ENCODE data around the gene IGF1R. TPM values are rescaled to one million over a fixed set of nuclear protein-coding genes. Genes with fewer than 3 reads are reported as not detected.
A peak's percentile ranks its signal among the peaks of the same experiment; 100 is the strongest.

The IGF1R gene
- total and polyA plus RNA-seq, 2 of the 13 experiments (the other 11 are each of a cell fraction or from before 2014, with no cell fraction given), result 15.9 to 18.4 TPM

DNA sequence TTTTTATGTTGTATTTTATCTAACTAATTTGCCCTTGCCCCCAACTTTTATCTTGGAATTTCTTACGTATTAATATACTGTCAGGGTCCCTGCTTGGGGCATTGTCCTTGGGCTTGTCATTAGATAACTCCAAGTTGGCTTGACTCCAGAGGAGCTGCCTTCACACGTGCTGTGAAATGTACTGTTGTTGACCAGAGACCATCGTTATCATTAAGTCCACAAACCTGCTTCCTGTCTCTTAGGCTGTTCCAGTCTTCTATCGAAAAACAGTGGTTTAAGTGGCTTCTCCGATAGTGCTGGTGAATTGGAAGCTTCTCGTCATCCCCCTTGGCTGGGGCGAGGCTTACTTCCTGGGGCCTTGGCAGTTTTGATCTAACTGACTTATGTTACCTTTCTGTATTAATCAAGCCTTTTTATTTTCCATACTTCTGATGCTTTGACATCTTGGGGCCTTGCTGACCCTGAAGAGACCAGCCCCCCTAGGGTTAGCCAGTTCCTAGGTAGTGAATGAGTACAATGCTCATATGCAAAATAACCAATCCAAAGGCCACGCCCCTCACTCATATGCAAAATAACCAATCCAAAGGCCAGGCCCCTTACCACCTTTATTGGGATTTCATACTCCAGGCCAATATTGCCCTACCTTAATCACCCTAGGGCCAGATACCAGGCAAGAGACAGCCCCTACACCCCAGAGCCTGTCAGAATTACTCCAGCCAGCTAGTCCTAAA, 164.5 kb downstream of the IGF1R start (continued):
- TF ChIP-seq ADNP (CRISPR knock-in tag; IDR thresholded peaks at IDR 0.05) (0 out of 2 replicates have a peak, but pooled peaks have one; percentile 41), ZNF530 (CRISPR knock-in tag; IDR thresholded peaks at IDR 0.05; ENCODE audit: low read depth) (no peak), ATF2 (CRISPR knock-in tag; IDR thresholded peaks at IDR 0.05) (peak; percentile 49; the same call in 1 of the 2 replicates), ZNF124 (CRISPR knock-in tag; IDR thresholded peaks at IDR 0.05) (no peak), CSRNP1 (CRISPR knock-in tag; IDR thresholded peaks at IDR 0.05) (no peak), ZNF792 (CRISPR knock-in tag; IDR thresholded peaks at IDR 0.05) (no peak; the same call in 1 of the 2 replicates), ZMAT5 (CRISPR knock-in tag; IDR thresholded peaks at IDR 0.05; ENCODE audit: borderline replicate concordance, low read depth) (no peak), ZBTB3 (CRISPR knock-in tag; IDR thresholded peaks at IDR 0.05; ENCODE audit: borderline replicate concordance, low read depth) (no peak), GABPB1 (CRISPR knock-in tag; IDR thresholded peaks at IDR 0.05) (peak; percentile 63), PRDM4 (CRISPR knock-in tag; IDR thresholded peaks at IDR 0.05; ENCODE audit: borderline replicate concordance) (no peak), ZXDC (CRISPR knock-in tag; IDR thresholded peaks at IDR 0.05) (no peak), GATA4 (IDR thresholded peaks at IDR 0.05; ENCODE audit: borderline replicate concordance, low read depth) (peak; percentile 94), ATF7 (IDR thresholded peaks at IDR 0.05) (no peak), ATF7 (CRISPR knock-in tag; IDR thresholded peaks at IDR 0.05) (no peak; the same call in 1 of the 2 replicates), CBX2 (IDR thresholded peaks at IDR 0.05; ENCODE audit: low read depth, low read length) (no peak), CBX2 (CRISPR knock-in tag; IDR thresholded peaks at IDR 0.05; ENCODE audit: low read depth) (no peak), RBM22 (optimal IDR thresholded peaks at IDR 0.05; ENCODE audit: low read length) (no peak), MEIS1 (CRISPR knock-in tag; IDR thresholded peaks at IDR 0.05; ENCODE audit: borderline replicate concordance) (0 out of 2 replicates have a peak, but pooled peaks have one; percentile 37), SMC3 (IDR thresholded peaks at IDR 0.05; ENCODE audit: low read length) (no peak)
- TF ChIP-seq, protein P1, sequence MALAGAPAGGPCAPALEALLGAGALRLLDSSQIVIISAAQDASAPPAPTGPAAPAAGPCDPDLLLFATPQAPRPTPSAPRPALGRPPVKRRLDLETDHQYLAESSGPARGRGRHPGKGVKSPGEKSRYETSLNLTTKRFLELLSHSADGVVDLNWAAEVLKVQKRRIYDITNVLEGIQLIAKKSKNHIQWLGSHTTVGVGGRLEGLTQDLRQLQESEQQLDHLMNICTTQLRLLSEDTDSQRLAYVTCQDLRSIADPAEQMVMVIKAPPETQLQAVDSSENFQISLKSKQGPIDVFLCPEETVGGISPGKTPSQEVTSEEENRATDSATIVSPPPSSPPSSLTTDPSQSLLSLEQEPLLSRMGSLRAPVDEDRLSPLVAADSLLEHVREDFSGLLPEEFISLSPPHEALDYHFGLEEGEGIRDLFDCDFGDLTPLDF (CRISPR knock-in tag; IDR thresholded peaks at IDR 0.05), result no peak
